Smooth muscle cell (in vitro differentiated cells): Measurements from ENCODE around the gene MTHFSD. TPM values are rescaled to one million over a fixed set of nuclear protein-coding genes. Genes with fewer than 3 reads are reported as not detected.

ENCODE experiments used
- DNase-seq: peaks from one replicate; lab custom pipeline; 2025; ENCODE audit not compliant: unreplicated experiment; lab: John Stamatoyannopoulos, UW
- H2AFZ ChIP-seq: fragments of 200-600 bp; sonication (generic); 2 replicates; pipeline ENCODE4 v1.6.0; 2016; ENCODE audit warnings: antibody characterized with exemption, low read depth, mild to moderate bottlenecking
- H3F3A ChIP-seq: fragments of 200-600 bp; sonication (generic); 2 replicates; pipeline ENCODE4 v1.6.0; 2017; ENCODE audit warnings: antibody characterized with exemption, low read depth
- H3K27ac ChIP-seq: fragments of 200-600 bp; sonication (generic); 2 replicates; pipeline ENCODE4 v1.5.1; 2016; ENCODE audit warnings: low read depth, mild to moderate bottlenecking
- H3K27me3 ChIP-seq: fragments of 200-600 bp; sonication (generic); 2 replicates; pipeline ENCODE4 v1.6.1; 2016; ENCODE audit warnings: low read depth, mild to moderate bottlenecking
- H3K36me3 ChIP-seq: fragments of 200-600 bp; sonication (generic); 2 replicates; pipeline ENCODE4 v1.5.1; 2016; ENCODE audit warnings: low read depth
- H3K4me1 ChIP-seq: fragments of 200-600 bp; sonication (generic); 2 replicates; pipeline ENCODE4 v1.5.1; 2016; ENCODE audit warnings: low read depth
- H3K4me2 ChIP-seq: fragments of 200-600 bp; sonication (generic); 2 replicates; pipeline ENCODE4 v1.6.0; 2016; ENCODE audit warnings: mild to moderate bottlenecking
- H3K4me3 ChIP-seq: fragments of 200-600 bp; sonication (generic); 2 replicates; pipeline ENCODE4 v1.5.1; 2016; ENCODE audit warnings: mild to moderate bottlenecking
- H3K79me2 ChIP-seq: fragments of 200-600 bp; sonication (generic); 2 replicates; pipeline ENCODE4 v1.6.0; 2016; ENCODE audit warnings: low read depth, mild to moderate bottlenecking
- H3K9ac ChIP-seq: fragments of 200-600 bp; sonication (generic); 2 replicates; pipeline ENCODE4 v1.6.0; 2016; ENCODE audit warnings: low read depth
- H3K9me3 ChIP-seq: fragments of 200-600 bp; sonication (generic); replicated peaks from 2 replicates; pipeline ENCODE4 v1.5.1; 2016; ENCODE audit warnings: low read depth
- H4K20me1 ChIP-seq: fragments of 200-600 bp; sonication (generic); 2 replicates; pipeline ENCODE4 v1.6.0; 2016; ENCODE audit warnings: low read depth
- WGBS: methylation state at CpG from one replicate; pipeline ENCODE4 v1.1.7; 2016; ENCODE audit warnings: low lambda C conversion rate; 5-methylcytosine and 5-hydroxymethylcytosine counted together
- polyA plus RNA-seq: library from polyadenylated mRNA; unstranded; fragments of >200 nt; fragmentation: Nextera tagmentation; extraction: Ambion mirVana; gene quantifications from 2 replicates; pipeline ENCODE4 v1.2.1, GENCODE V29; 2016
- total RNA-seq: library from RNA; depleted of rRNA; stranded (reverse); fragments of >200 nt; gene quantifications from 2 replicates; pipeline ENCODE4 v1.2.3, GENCODE V29; 2014
- TF ChIP-seq, protein P1 (sequence below): fragments of 200-600 bp; sonication (generic); IDR thresholded peaks from 2 replicates; pipeline ENCODE4 v1.5.1; 2017; ENCODE audit warnings: borderline replicate concordance, mild to moderate bottlenecking, antibody characterized with exemption; ENCODE audit not compliant: insufficient read depth, poor library complexity, severe bottlenecking

MTHFSD gene
- total and polyA plus RNA-seq, 2 experiments from 2014 or later: 13.3 to 23.0 TPM

DNA sequence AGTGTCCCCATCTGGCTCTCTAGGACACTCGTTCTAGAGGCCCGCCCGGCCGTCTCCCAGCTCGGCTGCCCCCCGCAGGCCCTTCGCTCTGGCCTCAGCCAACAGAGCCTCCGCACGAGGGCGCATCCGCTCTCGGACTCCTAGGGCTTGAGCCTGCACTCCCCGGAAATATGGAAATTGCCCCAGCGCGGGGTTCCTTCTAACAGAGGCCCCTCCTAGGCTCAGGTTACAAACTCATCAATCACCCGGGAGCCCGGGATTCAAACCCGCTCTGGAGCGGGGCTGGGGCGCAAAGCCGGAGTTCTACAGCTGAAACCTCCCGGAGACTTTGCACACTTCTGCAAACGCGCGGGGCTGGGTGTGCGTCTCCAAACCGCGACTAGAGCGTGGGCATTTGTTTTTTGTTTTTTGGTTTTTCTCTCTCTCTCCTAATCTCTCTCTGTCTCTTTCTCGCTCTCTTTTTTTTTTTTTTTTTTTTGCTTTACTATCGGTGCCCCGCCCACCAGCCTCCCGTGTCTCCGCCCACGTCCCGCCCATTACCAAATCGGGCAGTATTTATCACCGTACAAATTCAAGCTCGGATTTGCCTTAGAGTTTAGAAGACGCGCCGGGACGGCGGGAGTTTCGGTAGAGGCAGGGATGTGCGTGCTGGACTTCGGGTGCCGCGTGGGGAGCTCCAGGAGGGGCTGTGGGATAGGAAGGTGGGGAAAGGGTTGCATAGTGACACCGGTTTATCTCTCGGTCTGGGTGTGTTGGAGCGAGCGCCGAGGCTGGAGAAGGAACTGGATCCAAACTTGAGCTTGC lies 20.9 kb upstream of the MTHFSD start:
- WGBS: under 1% methylated on average over 54 of the region's 54 CpGs
- DNase-seq: peak; percentile 71
- Histone ChIP-seq H4K20me1 (peaks cover 3% of the 10 kb centered on the region), H2AFZ (peak overlapping the region; percentile 78), H3F3A (peaks cover 6% of the 10 kb centered on the region), H3K9ac (peak overlapping the region; percentile 69), H3K79me2 (no peaks in the 10 kb centered on the region), H3K4me3 (peak overlapping the region; percentile 64), H3K27ac (peak overlapping the region; percentile 28), H3K9me3 (no peaks in the 10 kb centered on the region), H3K27me3 (no peaks in the 10 kb centered on the region), H3K36me3 (no peaks in the 10 kb centered on the region), H3K4me2 (peak overlapping the region; percentile 91), H3K4me1 (peaks cover 27% of the 10 kb centered on the region)
- TF ChIP-seq, protein P1, sequence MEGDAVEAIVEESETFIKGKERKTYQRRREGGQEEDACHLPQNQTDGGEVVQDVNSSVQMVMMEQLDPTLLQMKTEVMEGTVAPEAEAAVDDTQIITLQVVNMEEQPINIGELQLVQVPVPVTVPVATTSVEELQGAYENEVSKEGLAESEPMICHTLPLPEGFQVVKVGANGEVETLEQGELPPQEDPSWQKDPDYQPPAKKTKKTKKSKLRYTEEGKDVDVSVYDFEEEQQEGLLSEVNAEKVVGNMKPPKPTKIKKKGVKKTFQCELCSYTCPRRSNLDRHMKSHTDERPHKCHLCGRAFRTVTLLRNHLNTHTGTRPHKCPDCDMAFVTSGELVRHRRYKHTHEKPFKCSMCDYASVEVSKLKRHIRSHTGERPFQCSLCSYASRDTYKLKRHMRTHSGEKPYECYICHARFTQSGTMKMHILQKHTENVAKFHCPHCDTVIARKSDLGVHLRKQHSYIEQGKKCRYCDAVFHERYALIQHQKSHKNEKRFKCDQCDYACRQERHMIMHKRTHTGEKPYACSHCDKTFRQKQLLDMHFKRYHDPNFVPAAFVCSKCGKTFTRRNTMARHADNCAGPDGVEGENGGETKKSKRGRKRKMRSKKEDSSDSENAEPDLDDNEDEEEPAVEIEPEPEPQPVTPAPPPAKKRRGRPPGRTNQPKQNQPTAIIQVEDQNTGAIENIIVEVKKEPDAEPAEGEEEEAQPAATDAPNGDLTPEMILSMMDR: peak; percentile 72

DNA sequence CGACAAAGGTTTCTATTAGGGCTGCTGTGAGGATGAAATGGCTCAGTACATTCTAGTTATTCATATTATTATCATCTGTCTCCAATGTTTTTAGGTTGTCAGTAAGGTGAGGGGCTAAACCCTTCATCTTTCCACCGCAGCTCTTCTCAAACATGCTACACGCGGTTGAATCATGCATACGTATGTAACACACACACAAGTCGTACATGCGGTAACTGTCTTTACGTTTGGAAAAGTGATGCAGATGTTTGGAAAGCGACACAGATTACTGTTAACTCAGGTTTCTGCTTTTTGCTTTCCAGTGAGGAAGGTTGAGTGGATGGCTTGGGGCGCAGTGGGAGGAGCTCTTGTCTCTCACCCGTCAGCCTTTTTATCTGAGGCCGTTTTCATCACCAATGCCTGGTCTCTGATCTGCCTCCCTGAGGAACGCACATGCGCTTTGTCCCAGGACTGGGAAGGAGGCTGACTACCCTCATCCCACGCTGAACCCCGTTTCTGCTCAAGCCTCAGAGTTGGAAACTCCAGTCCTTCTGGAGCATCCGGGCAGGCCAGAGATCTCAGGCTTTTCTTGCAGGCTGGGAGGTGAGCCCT lies 20.2 kb upstream of the MTHFSD start:
- no peaks in the 10 kb centered on the region for H3K27me3 ChIP-seq
- H3K4me3 ChIP-seq: peak overlapping the region; percentile 64
- no peaks in the 10 kb centered on the region for H3K9me3 ChIP-seq
- peak overlapping the region; percentile 91 for H3K4me2 ChIP-seq
- TF ChIP-seq, protein P1: no peak
- H3K4me1 ChIP-seq: peaks cover 35% of the 10 kb centered on the region
- H3F3A ChIP-seq: peaks cover 6% of the 10 kb centered on the region
- peaks cover 9% of the 10 kb centered on the region for H4K20me1 ChIP-seq
- no peaks in the 10 kb centered on the region for H3K36me3 ChIP-seq
- WGBS: 59% methylated on average over 17 of the region's 17 CpGs
- peaks cover 6% of the 10 kb centered on the region for H3K79me2 ChIP-seq
- H2AFZ ChIP-seq: peak overlapping the region; percentile 78
- no peak overlapping the region for H3K9ac ChIP-seq
- H3K27ac ChIP-seq: peak overlapping the region; percentile 28
- DNase-seq: no peak

DNA sequence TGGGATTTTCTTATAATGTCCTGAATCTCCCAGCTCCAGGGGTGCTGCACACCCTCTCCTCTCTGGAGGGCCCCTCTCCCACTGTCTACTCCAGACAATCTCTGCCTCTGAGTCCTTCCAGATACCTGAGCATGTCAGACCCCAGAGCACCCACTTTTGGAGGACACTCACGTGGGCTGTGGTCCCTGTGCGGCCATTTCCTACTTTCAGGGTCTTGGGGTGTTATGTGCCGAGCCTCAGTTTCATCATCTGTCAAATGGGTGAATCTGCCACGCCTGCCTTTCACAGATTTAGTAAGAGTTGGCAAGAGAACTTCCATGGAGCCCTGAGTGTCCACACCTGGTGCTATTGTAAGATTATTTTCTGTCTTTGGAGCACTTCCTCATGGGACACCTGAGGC lies 19.6 kb upstream of the MTHFSD start:
- H3K4me2 ChIP-seq: no peak overlapping the region
- H3K4me3 ChIP-seq: no peak overlapping the region
- H3K36me3 ChIP-seq: no peaks in the 10 kb centered on the region
- peaks cover 14% of the 10 kb centered on the region for H4K20me1 ChIP-seq
- H3K4me1 ChIP-seq: peaks cover 34% of the 10 kb centered on the region
- H3K9ac ChIP-seq: no peak overlapping the region
- TF ChIP-seq, protein P1: no peak
- no peaks in the 10 kb centered on the region for H3K27me3 ChIP-seq
- peaks cover 6% of the 10 kb centered on the region for H3F3A ChIP-seq
- no peak overlapping the region for H3K27ac ChIP-seq
- 95% methylated on average over 4 of the region's 4 CpGs for WGBS
- DNase-seq: no peak
- no peak overlapping the region for H2AFZ ChIP-seq
- peaks cover 12% of the 10 kb centered on the region for H3K79me2 ChIP-seq
- no peaks in the 10 kb centered on the region for H3K9me3 ChIP-seq
